Measurements from ENCODE around the gene SYT17. TPM values are rescaled to one million over a fixed set of nuclear protein-coding genes. Genes with fewer than 3 reads are reported as not detected.

The SYT17 gene
- total RNA-seq, 4 donors from 2014 or later = 4.2 to 30.5 (median 9.6) TPM

- DNase-seq = no peak
- no peaks in the 10 kb centered on the region for H3K36me3 ChIP-seq
- no peaks in the 10 kb centered on the region for H3K4me1 ChIP-seq
- no peaks in the 10 kb centered on the region for H3K27me3 ChIP-seq
- H3K9me3 ChIP-seq = peaks cover 0 to 6% (median 2%) of the 10 kb centered on the region in 4 donors
- no peak overlapping the region for H3K4me3 ChIP-seq
- TF ChIP-seq POLR2A (IDR thresholded peaks at IDR 0.05) (no peak), CTCF (IDR thresholded peaks at IDR 0.05) (no peak)
- no peak overlapping the region for H3K27ac ChIP-seq
Observed at GRCh38 chr16:19239511-19240155, 71.6 kb downstream of the SYT17 start.

- no peak overlapping the region for H3K4me3 ChIP-seq
- TF ChIP-seq POLR2A (IDR thresholded peaks at IDR 0.05) (no peak), CTCF (IDR thresholded peaks at IDR 0.05) (no peak)
- H3K27me3 ChIP-seq = no peaks in the 10 kb centered on the region
- H3K9me3 ChIP-seq = peaks cover 0 to 4% (median 0%) of the 10 kb centered on the region in 4 donors
- H3K27ac ChIP-seq = no peak overlapping the region
- H3K36me3 ChIP-seq = no peaks in the 10 kb centered on the region
- no peak for DNase-seq
- H3K4me1 ChIP-seq = no peaks in the 10 kb centered on the region
Observed at GRCh38 chr16:19240494-19240893, 72.5 kb downstream of the SYT17 start.

- no peaks in the 10 kb centered on the region for H3K4me1 ChIP-seq
- TF ChIP-seq CTCF (IDR thresholded peaks at IDR 0.05) = no peak
- no peak for TF ChIP-seq POLR2A (IDR thresholded peaks at IDR 0.05)
- H3K9me3 ChIP-seq = peaks cover 0 to 4% (median 0%) of the 10 kb centered on the region in 4 donors
- no peak for DNase-seq
- H3K4me3 ChIP-seq = no peak overlapping the region
- no peak overlapping the region for H3K27ac ChIP-seq
- H3K27me3 ChIP-seq = no peaks in the 10 kb centered on the region
- H3K36me3 ChIP-seq = no peaks in the 10 kb centered on the region
Observed at GRCh38 chr16:19241512-19241911, 73.5 kb downstream of the SYT17 start.

GRCh38 chr16:19242186-19242585 is 74.1 kb downstream of the SYT17 start:
- no peaks in the 10 kb centered on the region for H3K4me1 ChIP-seq
- DNase-seq = no peak
- TF ChIP-seq POLR2A (IDR thresholded peaks at IDR 0.05) = no peak
- no peak for TF ChIP-seq CTCF (IDR thresholded peaks at IDR 0.05)
- H3K27me3 ChIP-seq = no peaks in the 10 kb centered on the region
- no peak overlapping the region for H3K27ac ChIP-seq
- H3K36me3 ChIP-seq = no peaks in the 10 kb centered on the region
- no peak overlapping the region for H3K4me3 ChIP-seq
- peaks cover 0 to 4% (median 0%) of the 10 kb centered on the region in 4 donors for H3K9me3 ChIP-seq

GRCh38 chr16:19242987-19243575 is 75.0 kb downstream of the SYT17 start:
- H3K9me3 ChIP-seq = peaks cover 0 to 4% (median 0%) of the 10 kb centered on the region in 4 donors
- DNase-seq = no peak
- H3K27ac ChIP-seq = no peak overlapping the region
- TF ChIP-seq CTCF (IDR thresholded peaks at IDR 0.05) = no peak
- no peak for TF ChIP-seq POLR2A (IDR thresholded peaks at IDR 0.05)
- H3K4me1 ChIP-seq = no peaks in the 10 kb centered on the region
- H3K4me3 ChIP-seq = no peak overlapping the region
- no peaks in the 10 kb centered on the region for H3K36me3 ChIP-seq
- no peaks in the 10 kb centered on the region for H3K27me3 ChIP-seq

Measured in Peyer's patch (tissue), 4 donors.